ENCODE results near the gene AGAP1.

DNA sequence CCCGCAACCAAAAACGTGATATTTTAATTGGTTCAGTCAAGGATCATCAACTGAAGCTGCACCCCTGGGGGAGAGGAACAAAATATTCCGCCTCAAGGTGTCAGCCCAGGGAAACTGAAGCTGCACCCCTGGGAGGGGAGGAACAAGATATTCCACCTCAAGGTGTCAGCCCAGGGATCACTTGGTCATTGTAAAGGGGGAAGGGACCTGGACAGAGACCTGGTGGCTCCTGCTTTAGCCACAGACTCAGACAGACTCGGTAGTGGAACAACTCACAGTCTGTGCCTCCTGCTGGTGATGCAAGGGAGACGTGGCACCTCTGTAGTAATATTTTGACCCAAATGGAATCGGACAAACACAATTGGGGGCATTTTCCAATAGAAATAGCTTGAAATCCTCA, 599.3 kb downstream of the AGAP1 start:
- no peak for TF ChIP-seq EZH2phosphoT487 (IDR thresholded peaks at IDR 0.05; ENCODE audit: borderline replicate concordance, low read depth, low read length)
- TF ChIP-seq, protein P1, sequence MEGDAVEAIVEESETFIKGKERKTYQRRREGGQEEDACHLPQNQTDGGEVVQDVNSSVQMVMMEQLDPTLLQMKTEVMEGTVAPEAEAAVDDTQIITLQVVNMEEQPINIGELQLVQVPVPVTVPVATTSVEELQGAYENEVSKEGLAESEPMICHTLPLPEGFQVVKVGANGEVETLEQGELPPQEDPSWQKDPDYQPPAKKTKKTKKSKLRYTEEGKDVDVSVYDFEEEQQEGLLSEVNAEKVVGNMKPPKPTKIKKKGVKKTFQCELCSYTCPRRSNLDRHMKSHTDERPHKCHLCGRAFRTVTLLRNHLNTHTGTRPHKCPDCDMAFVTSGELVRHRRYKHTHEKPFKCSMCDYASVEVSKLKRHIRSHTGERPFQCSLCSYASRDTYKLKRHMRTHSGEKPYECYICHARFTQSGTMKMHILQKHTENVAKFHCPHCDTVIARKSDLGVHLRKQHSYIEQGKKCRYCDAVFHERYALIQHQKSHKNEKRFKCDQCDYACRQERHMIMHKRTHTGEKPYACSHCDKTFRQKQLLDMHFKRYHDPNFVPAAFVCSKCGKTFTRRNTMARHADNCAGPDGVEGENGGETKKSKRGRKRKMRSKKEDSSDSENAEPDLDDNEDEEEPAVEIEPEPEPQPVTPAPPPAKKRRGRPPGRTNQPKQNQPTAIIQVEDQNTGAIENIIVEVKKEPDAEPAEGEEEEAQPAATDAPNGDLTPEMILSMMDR (conservative IDR thresholded peaks at IDR 0.05; ENCODE audit: low read length), result no peak

All from OCI-LY7 (cell line).